ENCODE data around the gene ABHD18. TPM values are rescaled to one million over a fixed set of nuclear protein-coding genes. Genes with fewer than 3 reads are reported as not detected.

The ABHD18 gene
- total and polyA plus RNA-seq, 2 experiments from 2014 or later: 8.6 to 14.4 TPM

DNA sequence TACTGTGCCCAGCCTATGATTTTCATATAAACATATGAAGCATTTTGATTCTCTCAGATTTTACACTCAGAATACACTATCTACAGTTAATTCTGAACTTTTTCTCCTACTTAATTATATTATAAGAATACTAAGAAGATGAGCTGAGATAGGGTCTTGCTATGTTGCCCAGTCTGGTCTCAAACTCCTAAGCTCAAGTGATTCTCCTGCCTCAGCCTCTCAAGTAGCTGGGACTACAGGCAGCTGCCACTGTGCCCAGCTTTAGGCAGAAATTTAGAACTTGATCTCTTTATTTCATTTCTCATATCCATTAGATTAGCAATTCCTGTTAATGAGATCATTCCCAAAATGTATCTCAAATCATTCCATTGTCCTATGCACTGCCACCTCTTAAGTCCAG, 91.2 kb downstream of the ABHD18 start:
- TF ChIP-seq EZH2phosphoT487 (IDR thresholded peaks at IDR 0.05; ENCODE audit: low read depth, severe bottlenecking, unreplicated experiment) (no peak), EZH2 (IDR thresholded peaks at IDR 0.05; ENCODE audit: borderline replicate concordance) (no peak)
- TF ChIP-seq, protein P1, sequence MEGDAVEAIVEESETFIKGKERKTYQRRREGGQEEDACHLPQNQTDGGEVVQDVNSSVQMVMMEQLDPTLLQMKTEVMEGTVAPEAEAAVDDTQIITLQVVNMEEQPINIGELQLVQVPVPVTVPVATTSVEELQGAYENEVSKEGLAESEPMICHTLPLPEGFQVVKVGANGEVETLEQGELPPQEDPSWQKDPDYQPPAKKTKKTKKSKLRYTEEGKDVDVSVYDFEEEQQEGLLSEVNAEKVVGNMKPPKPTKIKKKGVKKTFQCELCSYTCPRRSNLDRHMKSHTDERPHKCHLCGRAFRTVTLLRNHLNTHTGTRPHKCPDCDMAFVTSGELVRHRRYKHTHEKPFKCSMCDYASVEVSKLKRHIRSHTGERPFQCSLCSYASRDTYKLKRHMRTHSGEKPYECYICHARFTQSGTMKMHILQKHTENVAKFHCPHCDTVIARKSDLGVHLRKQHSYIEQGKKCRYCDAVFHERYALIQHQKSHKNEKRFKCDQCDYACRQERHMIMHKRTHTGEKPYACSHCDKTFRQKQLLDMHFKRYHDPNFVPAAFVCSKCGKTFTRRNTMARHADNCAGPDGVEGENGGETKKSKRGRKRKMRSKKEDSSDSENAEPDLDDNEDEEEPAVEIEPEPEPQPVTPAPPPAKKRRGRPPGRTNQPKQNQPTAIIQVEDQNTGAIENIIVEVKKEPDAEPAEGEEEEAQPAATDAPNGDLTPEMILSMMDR (IDR thresholded peaks at IDR 0.05; ENCODE audit: poor library complexity): no peak
- H3K4me2 ChIP-seq: no peak overlapping the region
- no peak overlapping the region for H2AFZ ChIP-seq
- peaks cover 4% of the 10 kb centered on the region for H3K4me1 ChIP-seq (ENCODE audit: insufficient read depth)
- H3K9me3 ChIP-seq (ENCODE audit: low read depth): no peaks in the 10 kb centered on the region
- DNase-seq (ENCODE audit: low spot score): no peak
- no peaks in the 10 kb centered on the region for H3K79me2 ChIP-seq
- no peaks in the 10 kb centered on the region for H4K20me1 ChIP-seq (ENCODE audit: insufficient read depth, poor library complexity, severe bottlenecking)
- no peak overlapping the region for H3K27ac ChIP-seq
- H3K36me3 ChIP-seq (replicated peaks; ENCODE audit: insufficient read depth, low read depth): no peaks in the 10 kb centered on the region
- no peaks in the 10 kb centered on the region for H3K27me3 ChIP-seq
- no peak overlapping the region for H3K4me3 ChIP-seq
- no peaks in the 10 kb centered on the region for H3K9me2 ChIP-seq (replicated peaks; ENCODE audit: insufficient read depth)

DNA sequence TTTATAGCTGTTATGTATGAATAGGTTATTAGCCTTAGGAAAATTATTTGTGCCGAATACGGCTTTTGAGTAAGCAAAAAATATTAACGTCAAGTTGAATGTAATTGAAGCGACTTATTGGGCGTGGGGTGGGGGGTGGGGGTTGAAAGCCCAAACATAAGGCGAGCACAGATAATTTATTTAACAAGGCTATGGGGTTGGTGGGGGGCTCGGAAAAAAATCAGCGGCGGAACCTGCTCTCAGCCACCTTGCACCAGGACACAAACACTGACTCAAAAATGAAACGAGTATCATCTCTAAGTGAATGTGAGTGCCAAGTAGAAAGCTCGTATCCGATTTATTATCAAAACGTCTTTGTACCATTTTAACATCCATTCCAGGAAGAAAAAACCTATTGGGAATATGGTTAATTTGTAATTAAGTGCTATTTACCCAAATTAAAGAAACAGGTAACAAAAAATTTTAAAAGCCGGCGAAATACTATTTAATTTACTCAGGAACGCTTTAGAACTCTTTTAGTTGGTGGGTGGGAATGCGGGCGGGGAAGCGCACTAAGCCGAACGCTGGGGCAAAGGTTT, 95.0 kb downstream of the ABHD18 start:
- H4K20me1 ChIP-seq (ENCODE audit: insufficient read depth, poor library complexity, severe bottlenecking): peaks cover 7% of the 10 kb centered on the region
- 34% methylated on average over 21 of the region's 21 CpGs for WGBS (ENCODE audit: low lambda C conversion rate, missing lambda C conversion rate)
- TF ChIP-seq EZH2phosphoT487 (IDR thresholded peaks at IDR 0.05; ENCODE audit: low read depth, severe bottlenecking, unreplicated experiment) (no peak), EZH2 (IDR thresholded peaks at IDR 0.05; ENCODE audit: borderline replicate concordance) (no peak)
- TF ChIP-seq, protein P1 (IDR thresholded peaks at IDR 0.05; ENCODE audit: poor library complexity): no peak
- H3K27ac ChIP-seq: peak overlapping the region; percentile 98
- peak overlapping the region; percentile 48 for H2AFZ ChIP-seq
- H3K4me1 ChIP-seq (ENCODE audit: insufficient read depth): peaks cover 4% of the 10 kb centered on the region
- no peaks in the 10 kb centered on the region for H3K9me3 ChIP-seq (ENCODE audit: low read depth)
- H3K36me3 ChIP-seq (replicated peaks; ENCODE audit: insufficient read depth, low read depth): no peaks in the 10 kb centered on the region
- DNase-seq (ENCODE audit: low spot score): no peak
- peak overlapping the region; percentile 11 for H3K4me3 ChIP-seq
- no peaks in the 10 kb centered on the region for H3K9me2 ChIP-seq (replicated peaks; ENCODE audit: insufficient read depth)
- H3K27me3 ChIP-seq: no peaks in the 10 kb centered on the region
- peaks cover 27% of the 10 kb centered on the region for H3K79me2 ChIP-seq
- peak overlapping the region; percentile 79 for H3K4me2 ChIP-seq

DNA sequence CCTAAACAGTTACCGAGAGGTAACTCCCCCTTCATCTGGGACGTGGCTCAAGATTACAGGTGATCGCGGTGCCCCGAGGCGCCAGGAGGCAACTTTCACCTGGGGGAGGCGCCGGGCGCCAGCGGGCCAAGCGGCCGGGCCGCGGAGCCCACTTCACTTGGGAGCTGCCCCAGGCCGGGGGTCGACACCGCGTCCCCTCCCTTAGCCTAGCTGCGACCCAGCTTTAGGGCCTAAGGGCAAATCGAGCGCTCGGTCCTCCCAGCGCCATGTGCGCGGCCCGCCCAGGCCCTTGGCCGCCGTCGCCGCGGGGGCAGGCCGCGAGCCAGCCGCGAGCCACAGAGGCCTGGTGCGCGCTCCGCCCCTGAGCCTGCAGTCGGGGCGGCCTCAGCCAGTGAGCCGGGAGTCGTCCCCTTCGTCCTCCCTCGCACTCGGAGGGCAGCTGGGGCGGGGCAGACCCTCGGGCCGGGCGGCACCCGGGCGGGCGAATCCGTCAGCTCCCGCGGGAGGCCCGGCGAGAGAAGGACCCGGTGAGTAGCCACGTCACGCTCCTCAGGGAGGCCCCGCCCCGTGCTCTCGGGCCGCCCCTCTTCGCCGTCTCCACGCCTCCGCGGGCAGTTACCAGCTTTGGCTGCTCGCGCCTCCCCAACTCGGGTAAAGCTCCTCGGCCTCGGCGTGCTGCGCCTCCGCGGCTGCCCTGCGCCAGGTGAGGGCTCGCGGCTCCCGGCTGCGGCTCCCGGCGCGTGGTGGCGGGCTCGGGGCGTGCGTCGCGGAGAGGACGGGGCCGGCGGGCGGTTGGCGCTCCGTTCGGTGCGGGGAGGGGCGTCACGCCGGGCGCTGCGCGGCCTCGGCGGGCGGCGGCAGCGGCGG, 95.7 kb downstream of the ABHD18 start, which contains the start of gene LARP1B:
TSS of gene LARP1B (plus strand) at position 614 of the 867 bp plus-strand sequence. CDS start 13,640 bp downstream, outside the sequence.
- Histone ChIP-seq H3K9me2 (replicated peaks; ENCODE audit: insufficient read depth) (no peaks in the 10 kb centered on the region), H2AFZ (peak within 1 kb of the TSS; percentile 92), H3K4me3 (peak within 1 kb of the TSS; percentile 73), H3K9me3 (ENCODE audit: low read depth) (no peaks in the 10 kb centered on the region), H3K4me2 (peak within 1 kb of the TSS; percentile 79), H3K27me3 (no peaks in the 10 kb centered on the region), H3K27ac (peak within 1 kb of the TSS; percentile 98), H3K4me1 (ENCODE audit: insufficient read depth) (peaks cover 4% of the 10 kb centered on the region), H4K20me1 (ENCODE audit: insufficient read depth, poor library complexity, severe bottlenecking) (peaks cover 7% of the 10 kb centered on the region), H3K79me2 (peaks cover 35% of the 10 kb centered on the region), H3K36me3 (replicated peaks; ENCODE audit: insufficient read depth, low read depth) (no peaks in the 10 kb centered on the region)
- 1% methylated on average over 71 of the region's 112 CpGs for WGBS (ENCODE audit: low lambda C conversion rate, missing lambda C conversion rate)
- TF ChIP-seq, protein P1 (IDR thresholded peaks at IDR 0.05; ENCODE audit: poor library complexity): no peak
- no peak for TF ChIP-seq EZH2phosphoT487 (IDR thresholded peaks at IDR 0.05; ENCODE audit: low read depth, severe bottlenecking, unreplicated experiment)
- no peak for TF ChIP-seq EZH2 (IDR thresholded peaks at IDR 0.05; ENCODE audit: borderline replicate concordance)
- DNase-seq (ENCODE audit: low spot score): peak; percentile 98
